ENCODE results near the gene AGBL5. TPM values are rescaled to one million over a fixed set of nuclear protein-coding genes. Genes with fewer than 3 reads are reported as not detected.
A peak's percentile ranks its signal among the peaks of the same experiment; 100 is the strongest.

AGBL5 gene
- total and polyA plus RNA-seq, 8 donors = 7.8 to 29.0 (median 12.2) TPM

- peak overlapping the region; percentile 83 to 94 (median 92) for H3K27ac ChIP-seq
- H3K9me3 ChIP-seq = no peaks in the 10 kb centered on the region
- intact Hi-C loops (cut with DNase I; ENCODE audit: low total_unique reads) = no loop called here
- H3K27me3 ChIP-seq = no peaks in the 10 kb centered on the region
- peak overlapping the region; percentile 87 to 96 (median 92) for H3K4me3 ChIP-seq
- DNase-seq = peak; percentile 93 to 98
- WGBS, 5 donors = 0 to 1% (median 0%) methylated on average over 27 to 48 of the region's 48 CpGs
- peaks cover 13 to 26% (median 23%) of the 10 kb centered on the region in 4 donors for H3K36me3 ChIP-seq
- peaks cover 6 to 29% (median 25%) of the 10 kb centered on the region in 4 donors for H3K4me1 ChIP-seq
- TF ChIP-seq CTCF (IDR thresholded peaks at IDR 0.05) (peak in 5 of 7 experiments; percentile 26 to 72 (median 39)), EP300 (IDR thresholded peaks at IDR 0.05) (no peak), POLR2AphosphoS5 (IDR thresholded peaks at IDR 0.05) (peak; percentile 4 to 86 (median 71))
Observed at GRCh38 chr2:27050281-27050995, 1.0 kb upstream of the AGBL5 start.

GRCh38 chr2:27051902-27052645 is 606 bp downstream of the AGBL5 start:
- H3K9me3 ChIP-seq = no peaks in the 10 kb centered on the region
- H3K4me3 ChIP-seq = peak overlapping the region; percentile 87 to 96 (median 92)
- WGBS, 5 donors = 1 to 4% (median 3%) methylated on average over 12 to 24 of the region's 24 CpGs
- no peaks in the 10 kb centered on the region for H3K27me3 ChIP-seq
- TF ChIP-seq EP300 (IDR thresholded peaks at IDR 0.05) (no peak), CTCF (IDR thresholded peaks at IDR 0.05) (no peak), POLR2AphosphoS5 (IDR thresholded peaks at IDR 0.05) (no peak), POLR2A (IDR thresholded peaks at IDR 0.05) (no peak)
- intact Hi-C loops (cut with DNase I; ENCODE audit: low total_unique reads) = no loop called here
- peak overlapping the region; percentile 83 to 94 (median 92) for H3K27ac ChIP-seq
- peaks cover 13 to 42% (median 40%) of the 10 kb centered on the region in 4 donors for H3K36me3 ChIP-seq
- H3K4me1 ChIP-seq = peaks cover 6 to 29% (median 25%) of the 10 kb centered on the region in 4 donors
- peak in 1 of 2 donors; percentile 27 for DNase-seq

GRCh38 chr2:27053321-27053720 is 1.9 kb downstream of the AGBL5 start:
- no peak overlapping the region for H3K27ac ChIP-seq
- intact Hi-C loops (cut with DNase I; ENCODE audit: low total_unique reads) = no loop called here
- peaks cover 6 to 29% (median 25%) of the 10 kb centered on the region in 4 donors for H3K4me1 ChIP-seq
- H3K27me3 ChIP-seq = no peaks in the 10 kb centered on the region
- no peak for TF ChIP-seq CTCF (IDR thresholded peaks at IDR 0.05)
- TF ChIP-seq POLR2AphosphoS5 (IDR thresholded peaks at IDR 0.05) = no peak
- TF ChIP-seq EP300 (IDR thresholded peaks at IDR 0.05) = no peak
- TF ChIP-seq POLR2A (IDR thresholded peaks at IDR 0.05) = no peak
- H3K4me3 ChIP-seq = no peak overlapping the region
- H3K36me3 ChIP-seq = peaks cover 13 to 55% (median 51%) of the 10 kb centered on the region in 4 donors
- 82 to 91% (median 88%) methylated on average over 11 of the region's 11 CpGs for WGBS, 5 donors
- DNase-seq = no peak
- H3K9me3 ChIP-seq = no peaks in the 10 kb centered on the region

GRCh38 chr2:27053776-27054175 is 2.3 kb downstream of the AGBL5 start:
- intact Hi-C loops (cut with DNase I; ENCODE audit: low total_unique reads) = no loop called here
- Histone ChIP-seq H3K4me3 (no peak overlapping the region), H3K36me3 (peaks cover 13 to 59% (median 55%) of the 10 kb centered on the region in 4 donors), H3K4me1 (peaks cover 6 to 29% (median 25%) of the 10 kb centered on the region in 4 donors), H3K27ac (no peak overlapping the region), H3K27me3 (no peaks in the 10 kb centered on the region), H3K9me3 (no peaks in the 10 kb centered on the region)
- TF ChIP-seq POLR2A (IDR thresholded peaks at IDR 0.05) = no peak
- TF ChIP-seq POLR2AphosphoS5 (IDR thresholded peaks at IDR 0.05) = no peak
- TF ChIP-seq EP300 (IDR thresholded peaks at IDR 0.05) = no peak
- TF ChIP-seq CTCF (IDR thresholded peaks at IDR 0.05) = no peak
- 85 to 93% (median 88%) methylated on average over 8 of the region's 8 CpGs for WGBS, 5 donors
- no peak for DNase-seq

Measured in stomach (tissue), 9 donors.